Measurements from ENCODE around the gene ARHGAP31.

Gene ARHGAP31

GRCh38 chr3:119417771-119418512 is 123.8 kb downstream of the ARHGAP31 start:
- Histone ChIP-seq H3F3A (ENCODE audit: insufficient read depth, low read length) (no peaks in the 10 kb centered on the region), H3K9me3 (ENCODE audit: low read length) (no peaks in the 10 kb centered on the region), H3K9me2 (ENCODE audit: low read depth, low read length) (no peaks in the 10 kb centered on the region), H4K20me1 (ENCODE audit: insufficient read depth, low read length) (no peaks in the 10 kb centered on the region), H2AFZ (ENCODE audit: low read length) (no peak overlapping the region), H3K4me2 (ENCODE audit: low read length) (no peak overlapping the region), H3K9ac (ENCODE audit: low read length) (no peak overlapping the region), H3K79me2 (ENCODE audit: insufficient read depth, low read length) (no peaks in the 10 kb centered on the region), H3K36me3 (ENCODE audit: insufficient read depth, low read length) (no peaks in the 10 kb centered on the region), H3K4me3 (ENCODE audit: low read depth, low read length, poor library complexity, severe bottlenecking) (no peak overlapping the region), H3K27ac (ENCODE audit: low read depth, low read length, poor library complexity, severe bottlenecking) (no peak overlapping the region), H3K27me3 (ENCODE audit: insufficient read depth, low read length) (no peaks in the 10 kb centered on the region), H3K4me1 (ENCODE audit: insufficient read depth, low read length, severe bottlenecking) (no peaks in the 10 kb centered on the region)
- TF ChIP-seq EZH2 (IDR thresholded peaks at IDR 0.05; ENCODE audit: borderline replicate concordance, low read length) = no peak
- no peak for TF ChIP-seq CTCF (IDR thresholded peaks at IDR 0.05; ENCODE audit: low read length)

- TF ChIP-seq EZH2 (IDR thresholded peaks at IDR 0.05; ENCODE audit: borderline replicate concordance, low read length) (no peak), CTCF (IDR thresholded peaks at IDR 0.05; ENCODE audit: low read length) (no peak)
- no peak overlapping the region for H3K9ac ChIP-seq (ENCODE audit: low read length)
- H3K27me3 ChIP-seq (ENCODE audit: insufficient read depth, low read length) = no peaks in the 10 kb centered on the region
- H3K9me2 ChIP-seq (ENCODE audit: low read depth, low read length) = no peaks in the 10 kb centered on the region
- H3F3A ChIP-seq (ENCODE audit: insufficient read depth, low read length) = no peaks in the 10 kb centered on the region
- no peaks in the 10 kb centered on the region for H3K36me3 ChIP-seq (ENCODE audit: insufficient read depth, low read length)
- H3K4me1 ChIP-seq (ENCODE audit: insufficient read depth, low read length, severe bottlenecking) = no peaks in the 10 kb centered on the region
- no peaks in the 10 kb centered on the region for H4K20me1 ChIP-seq (ENCODE audit: insufficient read depth, low read length)
- H3K79me2 ChIP-seq (ENCODE audit: insufficient read depth, low read length) = no peaks in the 10 kb centered on the region
- H3K4me2 ChIP-seq (ENCODE audit: low read length) = no peak overlapping the region
- no peak overlapping the region for H2AFZ ChIP-seq (ENCODE audit: low read length)
- H3K4me3 ChIP-seq (ENCODE audit: low read depth, low read length, poor library complexity, severe bottlenecking) = no peak overlapping the region
- H3K27ac ChIP-seq (ENCODE audit: low read depth, low read length, poor library complexity, severe bottlenecking) = no peak overlapping the region
- H3K9me3 ChIP-seq (ENCODE audit: low read length) = no peaks in the 10 kb centered on the region
These were observed 124.5 kb downstream of the ARHGAP31 start for GRCh38 chr3:119418641-119419040.

GRCh38 chr3:119420196-119420595 is 126.0 kb downstream of the ARHGAP31 start:
- H3K79me2 ChIP-seq (ENCODE audit: insufficient read depth, low read length) = no peaks in the 10 kb centered on the region
- H4K20me1 ChIP-seq (ENCODE audit: insufficient read depth, low read length) = no peaks in the 10 kb centered on the region
- no peak overlapping the region for H2AFZ ChIP-seq (ENCODE audit: low read length)
- H3K36me3 ChIP-seq (ENCODE audit: insufficient read depth, low read length) = no peaks in the 10 kb centered on the region
- H3K27ac ChIP-seq (ENCODE audit: low read depth, low read length, poor library complexity, severe bottlenecking) = no peak overlapping the region
- H3K9me3 ChIP-seq (ENCODE audit: low read length) = no peaks in the 10 kb centered on the region
- H3K27me3 ChIP-seq (ENCODE audit: insufficient read depth, low read length) = no peaks in the 10 kb centered on the region
- H3F3A ChIP-seq (ENCODE audit: insufficient read depth, low read length) = no peaks in the 10 kb centered on the region
- H3K9ac ChIP-seq (ENCODE audit: low read length) = no peak overlapping the region
- H3K4me1 ChIP-seq (ENCODE audit: insufficient read depth, low read length, severe bottlenecking) = no peaks in the 10 kb centered on the region
- TF ChIP-seq EZH2 (IDR thresholded peaks at IDR 0.05; ENCODE audit: borderline replicate concordance, low read length) (no peak), CTCF (IDR thresholded peaks at IDR 0.05; ENCODE audit: low read length) (no peak)
- no peak overlapping the region for H3K4me2 ChIP-seq (ENCODE audit: low read length)
- no peaks in the 10 kb centered on the region for H3K9me2 ChIP-seq (ENCODE audit: low read depth, low read length)
- H3K4me3 ChIP-seq (ENCODE audit: low read depth, low read length, poor library complexity, severe bottlenecking) = no peak overlapping the region
